Measurements from ENCODE around the gene REEP1. TPM values are rescaled to one million over a fixed set of nuclear protein-coding genes. Genes with fewer than 3 reads are reported as not detected.

Gene REEP1
- total RNA-seq, 2 donors from 2014 or later = 6.6 to 224 TPM

DNA sequence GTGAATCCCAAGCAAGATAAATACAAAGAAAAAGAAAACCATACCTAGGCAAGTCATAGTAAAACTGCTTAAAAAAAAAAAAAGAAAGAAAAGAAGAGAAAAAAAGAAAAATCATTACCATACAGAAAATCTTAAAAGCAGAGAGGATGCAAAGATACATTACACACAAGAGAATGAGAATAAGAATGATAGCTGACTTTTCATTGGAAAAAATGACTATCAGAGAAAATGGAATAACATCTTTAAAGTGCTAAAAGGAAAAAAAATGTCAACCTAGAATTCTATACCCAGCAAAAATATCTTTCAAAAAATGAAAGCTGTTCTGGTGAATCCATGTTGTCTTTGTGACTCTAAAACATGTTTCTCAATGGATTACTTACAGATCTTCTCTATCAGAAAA, 66.2 kb downstream of the REEP1 start:
- no peak overlapping the region for H3K27ac ChIP-seq
- no peaks in the 10 kb centered on the region for H3K9me3 ChIP-seq
- DNase-seq (ENCODE audit: low spot score) = no peak
- no peaks in the 10 kb centered on the region for H3K4me1 ChIP-seq (replicated peaks)
- no peak for TF ChIP-seq CTCF (IDR thresholded peaks at IDR 0.05)
- no peak for TF ChIP-seq POLR2A (IDR thresholded peaks at IDR 0.05)
- TF ChIP-seq POLR2AphosphoS5 (IDR thresholded peaks at IDR 0.05) = no peak
- no peak overlapping the region for H3K4me3 ChIP-seq
- intact Hi-C loops (cut with DNase I) = no loop called here
- no peaks in the 10 kb centered on the region for H3K27me3 ChIP-seq (replicated peaks; ENCODE audit: insufficient read depth)
- H3K36me3 ChIP-seq = no peaks in the 10 kb centered on the region

GRCh38 chr2:86263956-86264355, 73.5 kb downstream of the REEP1 start:
- no peaks in the 10 kb centered on the region for H3K4me1 ChIP-seq (replicated peaks)
- 74% methylated on average over 6 of the region's 6 CpGs for WGBS
- no peak for DNase-seq (ENCODE audit: low spot score)
- peak overlapping the region in 1 of 2 donors; percentile 2 for H3K27ac ChIP-seq
- H3K9me3 ChIP-seq = no peaks in the 10 kb centered on the region
- no peaks in the 10 kb centered on the region for H3K36me3 ChIP-seq
- no peak overlapping the region for H3K4me3 ChIP-seq
- H3K27me3 ChIP-seq (replicated peaks; ENCODE audit: insufficient read depth) = no peaks in the 10 kb centered on the region
- TF ChIP-seq CTCF (IDR thresholded peaks at IDR 0.05) (no peak), POLR2A (IDR thresholded peaks at IDR 0.05) (no peak), POLR2AphosphoS5 (IDR thresholded peaks at IDR 0.05) (no peak)
- intact Hi-C loops (cut with DNase I) = no loop called here

- DNase-seq (ENCODE audit: low spot score) = no peak
- no peak for TF ChIP-seq CTCF (IDR thresholded peaks at IDR 0.05)
- TF ChIP-seq POLR2A (IDR thresholded peaks at IDR 0.05) = no peak
- no peak for TF ChIP-seq POLR2AphosphoS5 (IDR thresholded peaks at IDR 0.05)
- Histone ChIP-seq H3K27me3 (replicated peaks; ENCODE audit: insufficient read depth) (no peaks in the 10 kb centered on the region), H3K4me3 (no peak overlapping the region), H3K36me3 (no peaks in the 10 kb centered on the region), H3K4me1 (replicated peaks) (no peaks in the 10 kb centered on the region), H3K9me3 (no peaks in the 10 kb centered on the region), H3K27ac (no peak overlapping the region)
- intact Hi-C loops (cut with DNase I) = no loop called here
- WGBS = 87% methylated on average over 2 of the region's 2 CpGs
These were observed 76.4 kb downstream of the REEP1 start for GRCh38 chr2:86260978-86261377.

DNA sequence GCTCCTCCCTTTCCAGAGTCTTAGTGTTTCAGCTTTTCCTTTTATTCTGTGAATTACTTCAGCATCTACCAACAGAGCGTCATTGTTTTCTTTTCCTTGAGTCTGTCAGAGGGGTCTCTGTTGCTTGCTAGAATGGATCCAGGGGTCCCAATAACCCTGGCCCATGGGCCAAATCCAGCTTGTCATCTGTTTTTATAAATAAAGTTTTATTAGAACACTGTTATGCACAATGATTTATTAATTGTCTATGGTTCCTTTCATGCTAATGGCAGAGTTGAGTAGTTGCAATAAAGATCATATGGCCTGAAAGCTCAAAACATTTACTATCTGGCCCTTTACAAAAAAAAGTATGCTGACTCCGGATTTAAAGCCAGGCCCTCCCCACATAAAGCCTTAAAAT, 79.3 kb downstream of the REEP1 start:
- WGBS = 87% methylated on average over 2 of the region's 2 CpGs
- no peaks in the 10 kb centered on the region for H3K27me3 ChIP-seq (replicated peaks; ENCODE audit: insufficient read depth)
- H3K36me3 ChIP-seq = no peaks in the 10 kb centered on the region
- no peaks in the 10 kb centered on the region for H3K9me3 ChIP-seq
- no peaks in the 10 kb centered on the region for H3K4me1 ChIP-seq (replicated peaks)
- DNase-seq (ENCODE audit: low spot score) = no peak
- no peak overlapping the region for H3K4me3 ChIP-seq
- intact Hi-C loops (cut with DNase I) = no loop called here
- TF ChIP-seq POLR2AphosphoS5 (IDR thresholded peaks at IDR 0.05) (no peak), CTCF (IDR thresholded peaks at IDR 0.05) (no peak), POLR2A (IDR thresholded peaks at IDR 0.05) (no peak)
- no peak overlapping the region for H3K27ac ChIP-seq

DNA sequence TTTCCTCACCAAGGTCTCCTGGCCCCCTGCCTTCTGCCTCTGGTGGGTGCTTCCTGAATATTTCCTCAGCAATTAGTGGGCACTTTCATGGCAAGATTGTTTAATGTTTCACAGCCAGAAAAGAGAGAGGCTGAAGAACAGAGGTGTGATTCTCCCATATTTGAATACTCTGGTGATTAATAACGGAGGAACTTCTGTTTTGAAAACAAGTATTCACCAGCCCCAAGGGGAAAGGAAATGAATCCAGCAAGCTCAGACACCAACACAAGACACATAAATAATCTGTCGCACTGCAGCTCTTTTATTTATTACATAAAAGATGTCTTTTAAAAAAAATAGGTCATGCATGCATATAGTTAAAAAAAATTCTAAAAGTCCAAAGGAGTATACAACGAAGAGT, 80.4 kb downstream of the REEP1 start:
- 64% methylated on average over 3 of the region's 3 CpGs for WGBS
- H3K4me3 ChIP-seq = no peak overlapping the region
- TF ChIP-seq CTCF (IDR thresholded peaks at IDR 0.05) (no peak), POLR2A (IDR thresholded peaks at IDR 0.05) (no peak), POLR2AphosphoS5 (IDR thresholded peaks at IDR 0.05) (no peak)
- H3K9me3 ChIP-seq = no peaks in the 10 kb centered on the region
- H3K27ac ChIP-seq = no peak overlapping the region
- intact Hi-C loops (cut with DNase I) = no loop called here
- no peaks in the 10 kb centered on the region for H3K36me3 ChIP-seq
- no peaks in the 10 kb centered on the region for H3K4me1 ChIP-seq (replicated peaks)
- no peaks in the 10 kb centered on the region for H3K27me3 ChIP-seq (replicated peaks; ENCODE audit: insufficient read depth)
- no peak for DNase-seq (ENCODE audit: low spot score)
